SU-DHL-6 (cell line): ENCODE measurements around the gene CRADD.

Experiments used
- H2AFZ ChIP-seq: fragments of 200-600 bp; sonication (generic); 2 replicates; pipeline ENCODE4 v1.6.1; 2014; ENCODE audit warnings: low read depth, mild to moderate bottlenecking, moderate library complexity, mixed read lengths, antibody characterized with exemption, low read length; ENCODE audit not compliant: severe bottlenecking
- H3F3A ChIP-seq: fragments of 200-600 bp; shearing (Covaris generic); 2 replicates; pipeline ENCODE4 v1.6.0; 2016; ENCODE audit warnings: antibody characterized with exemption, mild to moderate bottlenecking; ENCODE audit not compliant: insufficient read depth
- H3K27ac ChIP-seq: fragments of 200-600 bp; sonication (generic); 2 replicates; pipeline ENCODE4 v1.5.1; 2016; ENCODE audit warnings: low read depth, mild to moderate bottlenecking, low read length, moderate library complexity, mixed read lengths
- H3K27me3 ChIP-seq: fragments of 200-600 bp; sonication (generic), shearing (Covaris generic); 2 replicates; pipeline ENCODE4 v1.6.0; 2014; ENCODE audit warnings: mild to moderate bottlenecking, low read length
- H3K36me3 ChIP-seq: fragments of 200-600 bp; sonication (generic); 2 replicates; pipeline ENCODE4 v1.6.1; 2014; ENCODE audit warnings: mild to moderate bottlenecking, low read length, mixed read lengths
- H3K4me2 ChIP-seq: fragments of 300-600, 200-600 bp; shearing (Covaris generic), sonication (generic); 2 replicates; pipeline ENCODE4 v1.6.0; 2014; ENCODE audit warnings: low read length, low read depth, mild to moderate bottlenecking; ENCODE audit not compliant: poor library complexity, severe bottlenecking
- H3K4me3 ChIP-seq: fragments of 200-600 bp; sonication (generic); 2 replicates; pipeline ENCODE4 v1.5.1; 2014; ENCODE audit warnings: antibody characterized with exemption, low read length, mild to moderate bottlenecking, mixed read lengths; ENCODE audit not compliant: insufficient read depth, poor library complexity, severe bottlenecking
- H3K79me2 ChIP-seq: fragments of 200-600 bp; sonication (generic); 2 replicates; pipeline ENCODE4 v1.6.1; 2014; ENCODE audit warnings: mild to moderate bottlenecking, low read length, moderate library complexity; ENCODE audit not compliant: insufficient read depth
- H3K9ac ChIP-seq: fragments of 200-600 bp; sonication (generic); 2 replicates; pipeline ENCODE4 v1.7.0; 2014; ENCODE audit warnings: mild to moderate bottlenecking, low read length
- H3K9me2 ChIP-seq: fragments of 200-600 bp; sonication (generic); replicated peaks from 2 replicates; pipeline ENCODE4 v1.6.1; 2014; ENCODE audit warnings: low read length; ENCODE audit not compliant: insufficient read depth
- H3K9me3 ChIP-seq: fragments of 200-600 bp; sonication (generic); 2 replicates; pipeline ENCODE4 v1.6.1; 2014; ENCODE audit warnings: low read length, mixed read lengths; ENCODE audit not compliant: insufficient read depth
- H4K20me1 ChIP-seq: fragments of 200-600 bp; sonication (generic); 2 replicates; pipeline ENCODE4 v1.6.1; 2014; ENCODE audit warnings: low read depth, mild to moderate bottlenecking, antibody characterized with exemption, low read length, moderate library complexity, mixed read lengths
- CTCF ChIP-seq: fragments of 200-600 bp; sonication (generic); IDR thresholded peaks from one replicate; pipeline ENCODE4 v1.5.1; 2017; ENCODE audit warnings: antibody characterized with exemption, mild to moderate bottlenecking, low read length, moderate library complexity; ENCODE audit not compliant: insufficient read depth, poor library complexity, severe bottlenecking
- EZH2phosphoT487 ChIP-seq: fragments of 200-600 bp; sonication (generic), shearing (Covaris generic); conservative IDR thresholded peaks from 2 replicates; pipeline ENCODE4 v1.6.1; 2018; ENCODE audit warnings: mild to moderate bottlenecking, antibody characterized with exemption, low read length, moderate library complexity, mixed read lengths

CRADD gene

GRCh38 chr12:93807354-93807753 lies 130.2 kb downstream of the CRADD start:
- Histone ChIP-seq H3K79me2 (no peaks in the 10 kb centered on the region), H4K20me1 (no peaks in the 10 kb centered on the region), H3K9me2 (no peaks in the 10 kb centered on the region), H3K4me3 (no peak overlapping the region), H3K9me3 (no peaks in the 10 kb centered on the region), H3K4me2 (no peak overlapping the region), H2AFZ (no peak overlapping the region), H3K27ac (no peak overlapping the region), H3K27me3 (no peaks in the 10 kb centered on the region), H3K36me3 (no peaks in the 10 kb centered on the region), H3K9ac (no peak overlapping the region), H3F3A (no peaks in the 10 kb centered on the region)
- TF ChIP-seq EZH2phosphoT487 (no peak), CTCF (no peak)

DNA sequence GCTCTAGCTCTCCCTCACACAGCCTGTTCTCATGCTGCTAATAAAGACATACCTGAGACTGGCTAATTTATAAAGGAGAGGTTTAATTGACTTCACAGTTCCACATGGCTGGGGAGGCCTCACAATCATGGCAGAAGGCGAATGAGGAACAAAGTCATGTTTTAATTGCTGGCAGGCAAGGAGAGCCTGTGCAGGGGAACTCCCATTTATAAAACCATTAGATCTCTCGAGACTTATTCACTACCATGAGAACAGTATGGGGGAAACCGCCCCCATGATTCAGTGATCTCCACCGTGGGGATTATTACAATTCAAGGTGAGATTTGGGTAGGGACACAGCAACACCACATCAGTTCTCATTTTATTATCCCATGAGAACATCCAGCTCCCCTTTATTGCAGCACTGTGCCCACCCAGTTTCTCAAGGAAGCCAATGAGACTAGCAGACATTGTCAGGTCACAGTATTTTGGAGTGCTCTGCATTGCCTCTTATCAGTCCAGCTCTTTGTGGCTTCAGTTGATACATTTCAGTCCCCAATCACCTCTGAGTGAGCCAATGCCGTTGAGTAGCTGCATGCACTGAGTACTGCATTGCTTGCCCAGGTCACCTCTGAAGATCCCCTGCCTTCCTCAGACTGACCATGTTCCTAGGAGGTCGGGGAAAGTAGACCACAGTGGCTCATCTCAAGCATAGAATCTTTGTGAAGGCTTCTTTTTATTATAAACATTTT lies 131.2 kb downstream of the CRADD start:
- Histone ChIP-seq H3F3A (no peaks in the 10 kb centered on the region), H3K27me3 (no peaks in the 10 kb centered on the region)
- TF ChIP-seq EZH2phosphoT487 = no peak
- no peak for TF ChIP-seq CTCF

GRCh38 chr12:93812626-93813025 lies 135.5 kb downstream of the CRADD start:
- Histone ChIP-seq H3K27ac (no peak overlapping the region), H3F3A (no peaks in the 10 kb centered on the region), H2AFZ (no peak overlapping the region), H4K20me1 (no peaks in the 10 kb centered on the region), H3K79me2 (no peaks in the 10 kb centered on the region), H3K9me3 (no peaks in the 10 kb centered on the region), H3K9ac (no peak overlapping the region), H3K4me2 (no peak overlapping the region), H3K27me3 (no peaks in the 10 kb centered on the region), H3K4me3 (no peak overlapping the region), H3K36me3 (no peaks in the 10 kb centered on the region), H3K9me2 (no peaks in the 10 kb centered on the region)
- TF ChIP-seq EZH2phosphoT487 = no peak
- TF ChIP-seq CTCF = no peak

More for the DNA sequence above, 131.2 kb downstream of the CRADD start:
- H3K27ac ChIP-seq = no peak overlapping the region
- no peak overlapping the region for H2AFZ ChIP-seq
- no peak overlapping the region for H3K9ac ChIP-seq
- H3K9me2 ChIP-seq = no peaks in the 10 kb centered on the region
- no peak overlapping the region for H3K4me3 ChIP-seq
- H4K20me1 ChIP-seq = no peaks in the 10 kb centered on the region
- H3K36me3 ChIP-seq = no peaks in the 10 kb centered on the region
- no peak overlapping the region for H3K4me2 ChIP-seq
- H3K79me2 ChIP-seq = no peaks in the 10 kb centered on the region
- H3K9me3 ChIP-seq = no peaks in the 10 kb centered on the region
